IPS-11a (cell line): ENCODE results near the gene DEFB124.
"Not testable (repeated sequence)": the region's sequence is repeated elsewhere in the genome, so short reads cannot be mapped to it uniquely, and the experiment has no call there.

Experiments used
- H3K4me3 ChIP-seq: one replicate; pipeline ENCODE4 v1.5.1; 2013; ENCODE audit warnings: low read depth, low read length, control low read depth

The DEFB124 gene

GRCh38 chr20:31426891-31427551 is 47.9 kb downstream of the DEFB124 start:
- not testable (repeated sequence) for H3K4me3 ChIP-seq

DNA sequence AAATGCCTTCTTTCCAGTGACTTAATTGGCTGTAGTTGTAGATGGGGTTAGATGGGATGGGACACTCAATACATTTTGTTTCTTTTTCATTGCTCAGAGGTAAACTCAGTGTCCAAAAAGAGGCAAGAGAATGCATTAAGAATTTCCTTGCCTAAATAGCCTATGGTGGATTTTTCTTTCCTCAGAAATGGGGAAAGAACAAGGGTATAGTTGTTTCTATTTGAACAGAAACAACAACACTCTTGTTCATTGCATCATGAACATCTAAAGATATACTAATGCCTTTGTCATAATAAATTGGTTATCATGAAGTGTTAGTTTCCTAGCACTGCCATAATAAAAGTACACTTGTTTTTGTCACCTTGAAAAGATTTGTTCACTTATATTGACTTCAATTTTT is 49.1 kb downstream of the DEFB124 start:
- H3K4me3 ChIP-seq = no peak overlapping the region

GRCh38 chr20:31418307-31418706 is 56.6 kb downstream of the DEFB124 start:
- no peak overlapping the region for H3K4me3 ChIP-seq

DNA sequence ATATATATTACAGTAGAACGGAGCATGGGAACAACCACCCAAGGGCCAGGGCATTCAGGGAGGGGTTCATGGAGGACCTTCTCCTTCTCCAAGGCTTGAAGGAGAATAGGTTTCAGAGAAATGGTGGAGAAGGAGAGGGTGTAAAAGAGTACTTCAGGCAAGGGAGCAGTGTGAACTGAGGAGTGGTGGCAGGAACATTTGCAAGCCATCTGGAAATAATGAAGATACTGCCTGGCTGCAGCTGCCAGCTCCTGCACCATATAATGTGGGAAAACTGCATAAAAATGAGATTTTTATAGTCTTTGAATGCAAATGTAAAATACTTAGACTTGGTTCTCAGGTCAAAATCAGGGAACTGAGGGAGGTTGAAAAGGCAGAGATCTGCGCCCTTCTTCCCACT is 59.3 kb downstream of the DEFB124 start:
- no peak overlapping the region for H3K4me3 ChIP-seq
